Naive thymus-derived CD4-positive, alpha-beta T cell (primary cell): ENCODE results near the gene VPS11. TPM values are rescaled to one million over a fixed set of nuclear protein-coding genes. Genes with fewer than 3 reads are reported as not detected.

Source experiments
- ATAC-seq: fragments of 150-1000 bp; cut with Tn5 transposase; 2 replicates; pipeline ENCODE4 v1.10.0; 2021; ENCODE audit warnings: mild to moderate bottlenecking, moderate library complexity
- CTCF ChIA-PET: fragments of 350-600 bp; sonication (Branson Sonifier 250); formaldehyde crosslinking; loops from one replicate; lab custom pipeline; 2021; ENCODE audit warnings: antibody characterized with exemption; lab: Charles Lee
- POLR2A ChIA-PET: fragments of 350-600 bp; sonication (Branson Sonifier 250); formaldehyde crosslinking; loops from one replicate; lab custom pipeline; 2021; ENCODE audit warnings: antibody characterized with exemption, inconsistent platforms; lab: Charles Lee
- DNase-seq, 9 donors: peaks; one replicate each; pipeline versions ENCODE4 v3.0.0 to v3.0.0-alpha.2; 2020 to 2022; ENCODE audit warnings: mixed read lengths in 1 of 9
- H3K27ac ChIP-seq: one replicate; pipeline ENCODE4 v1.7.0; 2013; ENCODE audit warnings: mild to moderate bottlenecking, low read depth, low read length, moderate library complexity
- H3K27me3 ChIP-seq, 2 donors: one replicate each; pipeline ENCODE4 v1.7.0; 2013; ENCODE audit warnings: low read length in 2 of 2, mild to moderate bottlenecking in 2 of 2, moderate library complexity in 2 of 2; ENCODE audit not compliant: control insufficient read depth in 2 of 2, insufficient read depth in 2 of 2
- H3K36me3 ChIP-seq, 3 experiments: 1 replicate in 2 of 3; 2 replicates in 1 of 3; pipeline ENCODE4 v1.7.0; 2013; ENCODE audit warnings: low read length in 3 of 3, mild to moderate bottlenecking in 3 of 3, moderate library complexity in 1 of 3; ENCODE audit not compliant: insufficient read depth in 3 of 3, control insufficient read depth in 2 of 3
- H3K4me1 ChIP-seq, 2 donors: one replicate each; pipeline ENCODE4 v1.7.0; 2013; ENCODE audit warnings: low read length in 2 of 2, mild to moderate bottlenecking in 2 of 2, moderate library complexity in 1 of 2; ENCODE audit not compliant: control insufficient read depth in 2 of 2, insufficient read depth in 2 of 2
- H3K4me3 ChIP-seq: 2 replicates; pipeline ENCODE4 v1.7.0; 2013; ENCODE audit warnings: mild to moderate bottlenecking, low read length
- H3K9me3 ChIP-seq, 3 experiments: 1 replicate in 2 of 3; 2 replicates in 1 of 3; pipeline ENCODE4 v1.7.0; 2013; ENCODE audit warnings: low read length in 3 of 3; ENCODE audit not compliant: control insufficient read depth in 2 of 3
- H3K27ac Mint-ChIP-seq, 9 donors: one replicate each; pipeline ENCODE4 v1.8.0; 2020 to 2022; ENCODE audit warnings: mixed read lengths in 9 of 9, mild to moderate bottlenecking in 8 of 9, moderate library complexity in 5 of 9, inconsistent platforms in 2 of 9
- H3K27me3 Mint-ChIP-seq, 5 donors: one replicate each; pipeline ENCODE4 v1.8.0; 2021 to 2022; ENCODE audit warnings: mixed read lengths in 5 of 5, mild to moderate bottlenecking in 1 of 5
- H3K36me3 Mint-ChIP-seq, 5 donors: one replicate each; pipeline ENCODE4 v1.8.0; 2020 to 2022; ENCODE audit warnings: mixed read lengths in 5 of 5, mild to moderate bottlenecking in 3 of 5, inconsistent platforms in 1 of 5
- H3K4me1 Mint-ChIP-seq, 7 donors: one replicate each; pipeline ENCODE4 v1.8.0; 2020 to 2022; ENCODE audit warnings: mixed read lengths in 7 of 7, mild to moderate bottlenecking in 3 of 7, inconsistent platforms in 1 of 7
- H3K4me3 Mint-ChIP-seq, 10 donors: one replicate each; pipeline ENCODE4 v1.8.0; 2020 to 2022; ENCODE audit warnings: mild to moderate bottlenecking in 10 of 10, mixed read lengths in 10 of 10, moderate library complexity in 6 of 10, inconsistent platforms in 2 of 10
- H3K9me3 Mint-ChIP-seq, 11 donors: one replicate each; pipeline ENCODE4 v1.8.0; 2020 to 2022; ENCODE audit warnings: mixed read lengths in 11 of 11, mild to moderate bottlenecking in 4 of 11, inconsistent platforms in 1 of 11, moderate library complexity in 1 of 11
- intact Hi-C, 2 donors: fragments of 100-400 bp; cut with micrococcal nuclease; formaldehyde crosslinking; loops; one replicate each; pipeline ENCODE4 v1.15.1; 2023
- polyA plus RNA-seq, 2 donors: library from polyadenylated mRNA; unstranded; fragments of 300-500 nt; fragmentation: Illumina TruSeq; gene quantifications; one replicate each; pipeline ENCODE4 v1.2.3, GENCODE V29; 2021
- total RNA-seq, 6 experiments: library from RNA in 5 of 6; stranded (reverse) in 5 of 6; gene quantifications; 1 replicate in 5 of 6; 2 replicates in 1 of 6; pipeline ENCODE4 v1.2.3 and lab custom pipeline; 2021 to 2026

Gene VPS11
- total and polyA plus RNA-seq, 7 experiments from 2014 or later: 39.0 to 73.9 (median 57.1) TPM

DNA sequence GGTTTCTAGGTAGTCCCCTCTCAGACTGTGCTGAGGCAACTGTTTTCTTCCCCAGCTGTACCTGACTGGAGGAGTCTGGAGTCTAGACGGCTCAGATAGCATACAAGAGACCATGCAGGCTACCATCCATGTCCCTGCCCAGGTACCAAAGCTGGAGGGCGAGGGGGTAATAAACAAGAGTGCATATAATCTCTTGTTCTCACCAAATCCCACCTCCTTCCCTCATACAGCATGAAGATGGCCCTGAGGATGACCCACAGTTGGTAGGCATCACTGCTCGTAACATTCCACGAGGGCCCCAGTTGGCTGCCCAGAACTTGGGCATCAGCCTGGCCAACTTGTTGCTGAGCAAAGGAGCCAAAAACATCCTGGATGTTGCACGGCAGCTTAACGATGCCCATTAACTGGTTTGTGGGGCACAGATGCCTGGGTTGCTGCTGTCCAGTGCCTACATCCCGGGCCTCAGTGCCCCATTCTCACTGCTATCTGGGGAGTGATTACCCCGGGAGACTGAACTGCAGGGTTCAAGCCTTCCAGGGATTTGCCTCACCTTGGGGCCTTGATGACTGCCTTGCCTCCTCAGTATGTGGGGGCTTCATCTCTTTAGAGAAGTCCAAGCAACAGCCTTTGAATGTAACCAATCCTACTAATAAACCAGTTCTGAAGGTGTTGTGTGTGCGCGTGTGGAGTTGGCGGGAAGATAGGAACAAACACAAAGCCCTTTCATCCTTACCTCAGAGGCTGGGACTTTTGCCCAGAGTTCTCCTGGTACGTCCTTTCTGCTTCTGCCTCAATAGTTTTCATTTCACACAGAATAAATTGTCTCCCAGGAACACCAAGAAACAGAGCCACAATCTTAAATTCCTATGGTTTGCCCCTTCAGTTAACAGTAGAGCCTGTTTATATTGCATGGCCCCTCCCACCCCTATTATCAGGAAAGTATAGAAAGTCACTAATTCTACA, 25.5 kb downstream of the VPS11 start:
- ATAC-seq: no peak
- peak in 1 of 9 donors; percentile 7 for DNase-seq
- Mint-ChIP-seq H3K27me3 (peaks cover 0 to 3% (median 0%) of the 10 kb centered on the region in 5 donors), H3K4me3 (peak overlapping the region; percentile 88 to 97 (median 91)), H3K36me3 (peaks cover 4 to 37% (median 13%) of the 10 kb centered on the region in 5 donors), H3K9me3 (peaks cover 0 to 6% (median 0%) of the 10 kb centered on the region in 11 donors), H3K4me1 (peaks cover 16 to 66% (median 24%) of the 10 kb centered on the region in 7 donors), H3K27ac (peak overlapping the region in 6 of 9 donors; percentile 71 to 86 (median 80))
- H3K27me3 ChIP-seq: no peaks in the 10 kb centered on the region
- CTCF ChIA-PET: interaction anchor here (1.0 kb wide), 1 partner anchor 103 kb away, joined by 3 read pairs; no protein-coding TSS in a partner anchor
- intact Hi-C loops: no loop called here
- peak overlapping the region; percentile 94 for H3K4me3 ChIP-seq
- H3K9me3 ChIP-seq: no peaks in the 10 kb centered on the region
- H3K4me1 ChIP-seq: peaks cover 7 to 21% of the 10 kb centered on the region in 2 donors
- POLR2A ChIA-PET: interaction anchor here (0.6 to 20.2 kb wide), 14 partner anchors 8 to 220 kb away, joined by 3 to 435 read pairs (median 5); partner anchors contain the start of genes C2CD2L, CENATAC, HINFP and HMBS
- H3K36me3 ChIP-seq: peaks cover 5 to 19% (median 16%) of the 10 kb centered on the region in 3 experiments
- H3K27ac ChIP-seq: peak overlapping the region; percentile 75

DNA sequence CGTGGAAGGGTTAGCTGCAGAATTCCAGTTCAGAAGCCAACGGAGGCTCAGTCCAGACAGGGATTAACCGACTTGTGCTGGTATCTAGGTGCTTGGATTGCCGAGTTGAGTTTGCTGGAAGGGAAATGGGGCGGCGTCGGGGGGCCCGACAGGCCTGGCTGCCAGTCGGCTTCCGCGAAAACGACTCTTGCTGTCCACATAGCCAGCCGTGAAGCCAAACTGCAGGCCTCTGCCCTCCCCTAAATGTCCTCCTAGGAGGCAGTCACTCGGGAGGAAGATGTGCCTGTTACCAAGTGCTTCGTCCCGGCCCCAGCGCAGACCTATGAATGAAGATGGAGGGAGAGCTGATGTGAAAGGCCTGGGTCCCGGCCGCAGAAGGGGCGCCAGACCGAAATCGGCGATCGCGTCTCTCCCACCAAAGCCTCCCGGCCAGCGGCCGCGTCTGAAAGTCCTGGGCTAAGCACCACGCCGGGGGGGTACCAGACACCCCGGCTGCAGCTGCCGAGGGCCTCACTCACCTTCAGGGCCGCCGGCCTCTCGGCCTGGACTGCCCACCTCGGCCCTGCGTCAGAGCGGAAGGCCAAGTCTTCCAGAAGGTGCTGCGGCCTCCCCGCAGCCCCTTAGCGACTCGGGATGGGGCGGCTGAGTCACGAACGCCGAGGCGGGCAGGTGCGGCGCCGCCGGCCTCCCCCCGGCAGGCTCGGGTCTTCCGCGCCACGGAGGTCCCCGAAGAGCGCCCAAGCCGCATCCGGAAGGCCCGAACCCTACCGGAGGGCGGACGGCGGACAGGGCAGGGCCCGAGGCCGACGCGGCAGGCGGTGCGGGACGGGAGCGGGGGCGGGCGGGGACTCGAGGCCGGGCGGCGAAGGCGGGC, 26.6 kb downstream of the VPS11 start:
- H3K4me1 Mint-ChIP-seq: peaks cover 16 to 64% (median 30%) of the 10 kb centered on the region in 7 donors
- ATAC-seq: no peak

DNA sequence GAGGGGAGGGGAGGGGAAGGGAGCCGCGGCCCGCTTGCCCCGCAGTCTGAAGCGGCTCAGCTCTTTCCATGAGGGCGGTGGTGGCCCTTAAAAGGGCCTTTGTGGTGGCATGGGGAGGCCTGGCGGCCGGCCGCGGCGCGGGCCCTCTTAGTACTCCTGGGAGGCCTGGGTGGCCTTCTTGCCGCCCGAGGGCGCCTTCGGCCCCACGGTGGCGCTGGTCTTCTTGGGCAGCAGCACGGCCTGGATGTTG, 27.1 kb downstream of the VPS11 start:
- intact Hi-C loops: loop anchor here (1.0 to 2.0 kb wide), 20 partner anchors 8 to 736 kb away; partner anchors contain the start of genes ABCG4 (in 2 of the 2), C2CD2L (in 2 of the 2), HINFP (in 2 of the 2) and HYOU1 (in 2 of the 2)
- H3K4me1 Mint-ChIP-seq: peaks cover 16 to 65% (median 32%) of the 10 kb centered on the region in 7 donors
- Histone ChIP-seq H3K36me3 (peaks cover 9 to 21% (median 17%) of the 10 kb centered on the region in 3 experiments), H3K4me1 (peaks cover 7 to 21% of the 10 kb centered on the region in 2 donors), H3K9me3 (no peaks in the 10 kb centered on the region), H3K27me3 (no peaks in the 10 kb centered on the region), H3K4me3 (peak overlapping the region; percentile 94), H3K27ac (peak overlapping the region; percentile 75)
- H3K9me3 Mint-ChIP-seq: peaks cover 0 to 6% (median 0%) of the 10 kb centered on the region in 11 donors
- ChIA-PET CTCF (interaction anchor here (0.6 to 1.6 kb wide), 5 partner anchors 9 to 28 kb away, joined by 3 to 6 read pairs (median 5); partner anchors contain the start of genes C2CD2L, HINFP and VPS11), POLR2A (interaction anchor here (0.6 to 20.2 kb wide), 30 partner anchors 9 to 685 kb away, joined by 3 to 435 read pairs (median 4); partner anchors contain the start of genes ABCG4, C2CD2L, CBL and CENATAC)
- H3K4me3 Mint-ChIP-seq: peak overlapping the region; percentile 90 to 97 (median 93)
- peak overlapping the region; percentile 82 to 96 (median 88) for H3K27ac Mint-ChIP-seq
- H3K36me3 Mint-ChIP-seq: peaks cover 4 to 40% (median 15%) of the 10 kb centered on the region in 5 donors
- H3K27me3 Mint-ChIP-seq: peaks cover 0 to 3% (median 0%) of the 10 kb centered on the region in 5 donors
- peak in 2 of 9 donors; percentile 57 to 75 for DNase-seq
- ATAC-seq: peak; percentile 63

More for the DNA sequence above, 26.6 kb downstream of the VPS11 start:
- DNase-seq: peak in 5 of 9 donors; percentile 27 to 67 (median 36)
- peak overlapping the region; percentile 82 to 96 (median 88) for H3K27ac Mint-ChIP-seq
- peaks cover 4 to 40% (median 15%) of the 10 kb centered on the region in 5 donors for H3K36me3 Mint-ChIP-seq
- H3K4me1 ChIP-seq: peaks cover 7 to 21% of the 10 kb centered on the region in 2 donors
- H3K27me3 Mint-ChIP-seq: peaks cover 0 to 3% (median 0%) of the 10 kb centered on the region in 5 donors
- H3K4me3 ChIP-seq: peak overlapping the region; percentile 94
- peaks cover 9 to 21% (median 17%) of the 10 kb centered on the region in 3 experiments for H3K36me3 ChIP-seq
- CTCF ChIA-PET: interaction anchor here (1.0 to 1.6 kb wide), 5 partner anchors 9 to 102 kb away, joined by 3 to 6 read pairs (median 5); partner anchors contain the start of genes HINFP and VPS11
- POLR2A ChIA-PET: interaction anchor here (0.6 to 20.2 kb wide), 34 partner anchors 9 to 684 kb away, joined by 3 to 435 read pairs (median 4); partner anchors contain the start of genes ABCG4, C2CD2L, CBL and CENATAC
- peaks cover 0 to 6% (median 0%) of the 10 kb centered on the region in 11 donors for H3K9me3 Mint-ChIP-seq
- peak overlapping the region; percentile 75 for H3K27ac ChIP-seq
- peak overlapping the region; percentile 90 to 97 (median 93) for H3K4me3 Mint-ChIP-seq
- H3K9me3 ChIP-seq: no peaks in the 10 kb centered on the region
- intact Hi-C loops: loop anchor here (1.0 to 2.0 kb wide), 5 partner anchors 8 to 735 kb away; partner anchors contain the start of genes ABCG4 (in 1 of the 2), RPS25 (in 1 of the 2), TRAPPC4 (in 1 of the 2) and UBE4A (in 1 of the 2)
- H3K27me3 ChIP-seq: no peaks in the 10 kb centered on the region

DNA sequence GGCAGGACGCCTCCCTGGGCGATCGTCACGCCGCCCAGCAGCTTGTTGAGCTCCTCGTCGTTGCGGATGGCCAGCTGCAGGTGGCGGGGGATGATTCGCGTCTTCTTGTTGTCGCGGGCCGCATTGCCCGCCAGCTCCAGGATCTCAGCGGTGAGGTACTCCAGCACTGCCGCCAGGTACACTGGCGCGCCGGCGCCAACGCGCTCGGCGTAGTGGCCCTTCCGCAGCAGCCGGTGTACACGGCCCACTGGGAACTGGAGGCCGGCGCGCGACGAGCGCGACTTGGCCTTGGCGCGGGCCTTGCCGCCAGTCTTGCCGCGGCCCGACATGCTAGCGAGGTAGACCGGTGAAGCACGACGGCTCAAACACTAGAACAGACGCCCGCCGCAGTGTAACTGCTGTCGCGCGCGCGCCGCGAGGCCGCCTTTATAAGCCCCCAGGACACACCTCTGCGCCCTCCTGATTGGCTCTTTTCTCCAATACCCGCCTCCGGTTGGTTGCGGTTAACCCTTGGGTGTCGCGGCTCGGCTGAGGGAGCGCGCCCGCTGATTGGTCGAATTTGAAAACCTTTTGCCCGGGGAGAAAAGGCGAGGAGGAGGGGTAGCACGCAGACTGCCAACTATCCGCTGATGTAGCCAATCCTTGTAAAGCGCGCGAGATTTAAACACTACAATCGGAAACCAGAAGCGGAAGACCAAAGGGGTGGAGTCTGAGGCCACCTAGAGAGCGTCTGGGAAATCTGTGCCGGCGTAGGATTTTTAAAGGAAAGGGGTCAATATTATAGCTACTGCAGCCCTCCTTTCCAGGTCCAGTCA, 27.7 kb downstream of the VPS11 start:
- ChIA-PET CTCF (interaction anchor here (0.6 to 1.6 kb wide), 7 partner anchors 10 to 870 kb away, joined by 3 to 6 read pairs (median 3); partner anchors contain the start of genes C2CD2L, HINFP, JAML and VPS11), POLR2A (interaction anchor here (0.6 to 20.2 kb wide), 32 partner anchors 8 to 685 kb away, joined by 3 to 435 read pairs (median 4); partner anchors contain the start of genes C2CD2L, CBL, CENATAC and HINFP)
- ATAC-seq (peak; percentile 93), DNase-seq (peak; percentile 96 to 100 (median 100))
- Histone ChIP-seq H3K27ac (peak overlapping the region; percentile 75), H3K9me3 (no peaks in the 10 kb centered on the region), H3K36me3 (peaks cover 9 to 21% (median 17%) of the 10 kb centered on the region in 3 experiments), H3K4me3 (peak overlapping the region; percentile 94), H3K27me3 (no peaks in the 10 kb centered on the region), H3K4me1 (peaks cover 11 to 23% of the 10 kb centered on the region in 2 donors)
- peaks cover 4 to 40% (median 15%) of the 10 kb centered on the region in 5 donors for H3K36me3 Mint-ChIP-seq
- peaks cover 20 to 67% (median 37%) of the 10 kb centered on the region in 7 donors for H3K4me1 Mint-ChIP-seq
- H3K27me3 Mint-ChIP-seq: peaks cover 0 to 3% (median 0%) of the 10 kb centered on the region in 5 donors
- intact Hi-C loops: loop anchor here (1.0 to 2.0 kb wide), 19 partner anchors 10 to 736 kb away; partner anchors contain the start of genes ABCG4 (in 2 of the 2), C2CD2L (in 2 of the 2), HINFP (in 2 of the 2) and HYOU1 (in 2 of the 2)
- peaks cover 0 to 6% (median 0%) of the 10 kb centered on the region in 11 donors for H3K9me3 Mint-ChIP-seq
- peak overlapping the region; percentile 90 to 97 (median 93) for H3K4me3 Mint-ChIP-seq
- H3K27ac Mint-ChIP-seq: peak overlapping the region; percentile 82 to 96 (median 88)
